ENCODE results near the gene ZBTB7C. TPM values are rescaled to one million over a fixed set of nuclear protein-coding genes. Genes with fewer than 3 reads are reported as not detected.
A peak's percentile ranks its signal among the peaks of the same experiment; 100 is the strongest.

Gene ZBTB7C
- total RNA-seq (2021; fragmentation: NEBNext Ultra II Directional; extraction: Animal tissue kit (Norgen Biotek cat#: 25700)) = 0.23 and 0.45 TPM in 2 replicates
- polyA plus RNA-seq (2011; rRNA removed) = 0.15 and 0.17 TPM in 2 replicates
- polyA plus RNA-seq (2011; cell fraction: cytosol; rRNA removed) = 0.13 TPM
- 0.11 TPM for polyA plus RNA-seq (2011; cell fraction: nucleus; rRNA removed)
- 0.14 to 0.25 TPM (median 0.19 TPM) in 4 replicates for polyA plus RNA-seq (2012, experiment 1 of 2)
- polyA plus RNA-seq (2012, experiment 2 of 2) = 0.18 TPM
- polyA plus RNA-seq (2013, experiment 1 of 2) = 0.08 TPM
- polyA plus RNA-seq (2013, experiment 2 of 2) = 0.24 TPM
- 0.03 and 0.05 TPM in 2 replicates for polyA minus RNA-seq (2011; rRNA and poly(A)+ RNA removed)
- polyA minus RNA-seq (2011; cell fraction: cytosol; rRNA and poly(A)+ RNA removed) = not detected
- 0.60 TPM for polyA minus RNA-seq (2011; cell fraction: nucleus; rRNA and poly(A)+ RNA removed)
- long read RNA-seq, experiment 1, partial matches to known transcripts = 0 of 1 reads
- long read RNA-seq, experiment 1, other reads (novel, unspliced or antisense) = 1 of 1 reads
- long read RNA-seq, experiment 2 = 0 reads

DNA sequence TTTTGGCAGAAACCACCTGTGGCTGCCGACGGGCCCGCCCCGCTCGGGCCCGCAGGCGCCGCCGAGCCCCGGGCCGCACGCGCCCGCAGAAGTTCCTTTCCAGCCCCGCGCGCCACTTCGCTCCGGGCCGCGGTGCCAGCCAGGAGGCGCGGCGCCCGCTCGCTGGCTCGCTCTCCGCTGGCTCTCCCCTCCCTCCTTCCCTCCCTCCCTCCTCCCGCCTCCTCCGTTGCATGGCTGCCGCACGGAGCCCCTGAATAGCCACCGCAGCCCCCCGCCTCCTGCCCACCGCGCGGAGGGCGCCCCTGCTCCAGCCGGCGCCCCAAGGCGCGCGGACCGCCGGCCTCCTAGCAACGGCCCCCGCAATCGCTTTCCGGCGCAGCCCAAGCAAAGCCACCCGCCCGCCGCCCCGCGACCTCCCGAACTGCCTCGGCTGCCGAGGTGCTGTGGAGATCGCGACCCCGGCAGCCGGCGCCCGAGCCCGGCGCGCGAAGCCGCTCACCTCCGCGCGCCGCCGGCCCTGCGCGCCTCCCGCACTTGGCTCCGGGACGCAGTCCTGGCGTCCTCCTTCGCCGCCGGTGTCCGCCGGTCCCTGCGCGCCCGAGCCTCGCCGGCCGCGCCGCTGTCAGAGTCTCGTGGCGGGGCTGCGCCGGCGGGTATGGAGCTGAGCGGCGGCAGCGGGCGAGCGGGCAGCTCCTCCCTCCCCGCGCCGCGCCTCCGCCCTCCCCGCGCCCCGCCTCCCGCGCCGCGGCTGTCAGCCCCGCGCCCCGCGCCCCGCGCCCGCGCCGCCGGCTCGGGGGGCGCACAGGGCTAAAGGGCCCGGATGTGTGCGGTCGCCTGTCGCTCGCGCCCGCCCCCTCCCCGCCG is at the start of gene ZBTB7C:
Gene ZBTB7C (minus strand): TSS at position 657 of the 864 bp plus-strand sequence.
- peak within 1 kb of the TSS; percentile 56 to 78 (median 64) for H3K4me3 ChIP-seq (ENCODE audit: extremely low read depth in 1 of 4, insufficient read depth in 2 of 4, low read depth in 3 of 4, low read length in 4 of 4)
- no peak within 1 kb of the TSS for H3K27ac ChIP-seq (ENCODE audit: low read depth, low read length)
- H3K4me2 ChIP-seq (ENCODE audit: insufficient read depth in 1 of 2, low read depth in 2 of 2, low read length in 2 of 2) = peak within 1 kb of the TSS; percentile 80 to 100
- no peak within 1 kb of the TSS for H3K56ac ChIP-seq (replicated peaks; ENCODE audit: insufficient read length, low read depth, low read length)
- WGBS, 2 experiments (ENCODE audit: extremely low coverage in 1 of 2, insufficient coverage in 1 of 2, insufficient read length in 1 of 2, insufficient replicate concordance in 2 of 2, low coverage in 1 of 2, low lambda C conversion rate in 2 of 2, missing lambda C conversion rate in 1 of 2) = 1% methylated on average over 58 of the region's 136 CpGs; no CpG with 5 or more reads in 1 of the 2 experiments
- H3K36me3 ChIP-seq (ENCODE audit: control insufficient read depth in 2 of 4, insufficient read depth in 4 of 4, low read length in 3 of 4) = no peaks in the 10 kb centered on the region
- no peak within 1 kb of the TSS for H2BK15ac ChIP-seq (ENCODE audit: low read length)
- H2BK12ac ChIP-seq (ENCODE audit: low read depth, low read length) = no peak within 1 kb of the TSS
- CTCF ChIA-PET (ENCODE audit: partially characterized antibody) = interaction anchor here (0.8 to 1.1 kb wide), 2 partner anchors 37 to 79 kb away, joined by 3 read pairs; no protein-coding TSS in a partner anchor
- H3K4ac ChIP-seq (replicated peaks; ENCODE audit: insufficient read length, low read depth, low read length) = no peak within 1 kb of the TSS
- H3K27me3 ChIP-seq (replicated peaks in 1 of 4; ENCODE audit: control insufficient read depth in 3 of 4, extremely low read depth in 1 of 4, insufficient read depth in 3 of 4, low read length in 3 of 4) = peaks cover 21 to 61% (median 51%) of the 10 kb centered on the region in 4 experiments
- H4K8ac ChIP-seq (ENCODE audit: extremely low read depth, insufficient read depth, low read length) = no peak within 1 kb of the TSS
- no peaks in the 10 kb centered on the region for H3K79me2 ChIP-seq (ENCODE audit: control insufficient read depth in 1 of 2, insufficient read depth in 2 of 2, low read length in 2 of 2)
- H3K9me3 ChIP-seq (ENCODE audit: insufficient read depth in 2 of 2, low read depth in 1 of 2, low read length in 1 of 2) = no peaks in the 10 kb centered on the region
- H2BK120ac ChIP-seq (replicated peaks; ENCODE audit: low read depth, low read length) = no peak within 1 kb of the TSS
- H2BK5ac ChIP-seq (ENCODE audit: low read depth, low read length) = no peak within 1 kb of the TSS
- H4K91ac ChIP-seq (replicated peaks; ENCODE audit: insufficient read length, low read length) = no peak within 1 kb of the TSS
- DNase-seq (ENCODE audit: low read depth in 1 of 2, low spot score in 2 of 2) (peak in 1 of 2 experiments; percentile 71), FAIRE-seq (no peak)
- no peak within 1 kb of the TSS for H4K5ac ChIP-seq (ENCODE audit: insufficient read length, low read depth, low read length)
- no peak within 1 kb of the TSS for H3K9ac ChIP-seq (replicated peaks in 1 of 4; ENCODE audit: extremely low read depth in 1 of 4, low read depth in 3 of 4, low read length in 3 of 4)
- POLR2A ChIA-PET (ENCODE audit: partially characterized antibody) = interaction anchor here (1.5 kb wide), 1 partner anchor 11 kb away, joined by 3 read pairs; no protein-coding TSS in a partner anchor
- H2AFZ ChIP-seq (ENCODE audit: low read length) = peak within 1 kb of the TSS; percentile 89; the same call in 1 of the 2 replicates
- no peak within 1 kb of the TSS for H3K14ac ChIP-seq (ENCODE audit: insufficient read length)
- H3K4me1 ChIP-seq (replicated peaks in 1 of 4; ENCODE audit: control insufficient read depth in 3 of 4, insufficient read depth in 4 of 4, low read length in 3 of 4) = peaks cover 2 to 16% (median 13%) of the 10 kb centered on the region in 4 experiments
- no peak within 1 kb of the TSS for H3K18ac ChIP-seq (ENCODE audit: extremely low read depth, low read length)
- no peak within 1 kb of the TSS for H2AK5ac ChIP-seq (ENCODE audit: low read depth, low read length)
- peaks cover 16% of the 10 kb centered on the region; the same call in 1 of the 2 replicates for H3K23me2 ChIP-seq (ENCODE audit: low read depth, low read length)
- no peak within 1 kb of the TSS for H3K23ac ChIP-seq (ENCODE audit: insufficient read length)
- peaks cover 0 to 6% of the 10 kb centered on the region in 2 experiments for H4K20me1 ChIP-seq (replicated peaks in 1 of 2; ENCODE audit: control insufficient read depth in 1 of 2, insufficient read depth in 2 of 2, low read length in 2 of 2)
- no peaks in the 10 kb centered on the region for H3K79me1 ChIP-seq (ENCODE audit: low read depth, low read length)
- H2BK20ac ChIP-seq (ENCODE audit: low read length) = no peak within 1 kb of the TSS
- 0 out of 2 replicates have a peak, but pooled peaks have one; percentile 47 for TF ChIP-seq SUZ12 (IDR thresholded peaks at IDR 0.05; ENCODE audit: low read length)
- no peak for TF ChIP-seq TAF1 (IDR thresholded peaks at IDR 0.05; ENCODE audit: low read depth, low read length)
- TF ChIP-seq, protein P1, sequence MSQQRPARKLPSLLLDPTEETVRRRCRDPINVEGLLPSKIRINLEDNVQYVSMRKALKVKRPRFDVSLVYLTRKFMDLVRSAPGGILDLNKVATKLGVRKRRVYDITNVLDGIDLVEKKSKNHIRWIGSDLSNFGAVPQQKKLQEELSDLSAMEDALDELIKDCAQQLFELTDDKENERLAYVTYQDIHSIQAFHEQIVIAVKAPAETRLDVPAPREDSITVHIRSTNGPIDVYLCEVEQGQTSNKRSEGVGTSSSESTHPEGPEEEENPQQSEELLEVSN (IDR thresholded peaks at IDR 0.05) = no peak
- TF ChIP-seq CTBP2 (IDR thresholded peaks at IDR 0.05; ENCODE audit: borderline replicate concordance, insufficient read depth, insufficient read length, low read length) = no peak
- TF ChIP-seq, protein P2, sequence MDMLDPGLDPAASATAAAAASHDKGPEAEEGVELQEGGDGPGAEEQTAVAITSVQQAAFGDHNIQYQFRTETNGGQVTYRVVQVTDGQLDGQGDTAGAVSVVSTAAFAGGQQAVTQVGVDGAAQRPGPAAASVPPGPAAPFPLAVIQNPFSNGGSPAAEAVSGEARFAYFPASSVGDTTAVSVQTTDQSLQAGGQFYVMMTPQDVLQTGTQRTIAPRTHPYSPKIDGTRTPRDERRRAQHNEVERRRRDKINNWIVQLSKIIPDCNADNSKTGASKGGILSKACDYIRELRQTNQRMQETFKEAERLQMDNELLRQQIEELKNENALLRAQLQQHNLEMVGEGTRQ (IDR thresholded peaks at IDR 0.05; ENCODE audit: low read length) = no peak
- TF ChIP-seq SP2 (IDR thresholded peaks at IDR 0.05; ENCODE audit: low read length) = no peak
